HepG2 (cell line): ENCODE data around the gene GNG2. TPM values are rescaled to one million over a fixed set of nuclear protein-coding genes. Genes with fewer than 3 reads are reported as not detected.

Experiments used
- ATAC-seq: fragments of 200-7000 bp; cut with Tn5 transposase; 3 replicates; pipeline ENCODE4 v1.9.1; 2020; ENCODE audit warnings: mild to moderate bottlenecking, moderate library complexity
- BruUV-seq: library from RNA; stranded (reverse); fragments of 400-500 nt; replicated peaks from 2 replicates; lab custom pipeline; 2021; lab: Mats Ljungman, UMichigan
- CTCF ChIA-PET: fragments of 300-600 bp; formaldehyde crosslinking; extraction: SDS; loops from one replicate; lab custom pipeline; 2021; ENCODE audit warnings: low total read pairs, inconsistent platforms, low intra/inter-chr PET ratio; lab: Yijun Ruan, JAX
- POLR2A ChIA-PET: fragments of 350-600 bp; sonication (Branson Sonifier 250); formaldehyde crosslinking; loops from one replicate; lab custom pipeline; 2020; ENCODE audit warnings: antibody characterized with exemption, inconsistent platforms; lab: Yijun Ruan, JAX
- DNase-seq: peaks from one replicate; pipeline ENCODE4 v3.0.0-alpha.2; 2015; ENCODE audit warnings: low spot score
- FAIRE-seq: peaks from 3 replicates; lab custom pipeline; 2011; peaks lifted over from hg19 to GRCh38; lab: Jason Lieb, UNC
- H2AFZ ChIP-seq: one replicate; pipeline ENCODE4 v1.6.1; 2011; ENCODE audit warnings: low read length, inconsistent platforms
- H3K27ac ChIP-seq: fragments of 300-600 bp; 3 replicates; pipeline ENCODE4 v1.8.0; 2011; ENCODE audit warnings: mixed run types, mild to moderate bottlenecking, mixed read lengths, low read length, inconsistent platforms; ENCODE audit not compliant: insufficient read depth; ENCODE audit errors: extremely low read length
- H3K27me3 ChIP-seq, 2 experiments: fragments of 200-600 bp in 1 of 2; 2 replicates in 1 of 2; 3 replicates in 1 of 2; pipeline versions ENCODE4 v1.6.0 to v1.8.0; 2011; ENCODE audit warnings: low read length in 2 of 2, mild to moderate bottlenecking in 2 of 2, moderate library complexity in 2 of 2, inconsistent platforms in 1 of 2; ENCODE audit not compliant: insufficient read depth in 2 of 2, control insufficient read depth in 1 of 2
- H3K36me3 ChIP-seq, 2 experiments: fragments of 200-600 bp in 1 of 2; replicated peaks in 1 of 2; 2 replicates in 1 of 2; 3 replicates in 1 of 2; pipeline versions ENCODE4 v1.5.1 to v1.8.0; 2011; ENCODE audit warnings: low read length in 2 of 2, inconsistent platforms in 1 of 2; ENCODE audit not compliant: insufficient read depth in 2 of 2, control insufficient read depth in 1 of 2
- H3K4me1 ChIP-seq: 2 replicates; pipeline ENCODE4 v1.5.1; 2012; ENCODE audit warnings: low read length, inconsistent platforms; ENCODE audit not compliant: insufficient read depth
- H3K4me2 ChIP-seq: 2 replicates; pipeline ENCODE4 v1.6.0; 2011; ENCODE audit warnings: low read depth, low read length, inconsistent platforms
- H3K4me3 ChIP-seq, 3 experiments: fragments of 200-600 bp in 1 of 3; sonication (generic), shearing (Covaris generic) in 1 of 3; replicated peaks in 1 of 3; 2 replicates each; pipeline ENCODE4 v1.5.1; 2011 to 2016; ENCODE audit warnings: low read length in 3 of 3, inconsistent platforms in 2 of 3, low read depth in 2 of 3, mild to moderate bottlenecking in 2 of 3, control low read depth in 1 of 3, mixed read lengths in 1 of 3; ENCODE audit not compliant: insufficient read depth in 1 of 3
- H3K79me2 ChIP-seq: one replicate; pipeline ENCODE4 v1.6.1; 2011; ENCODE audit warnings: low read length, inconsistent platforms; ENCODE audit not compliant: insufficient read depth
- H3K9ac ChIP-seq: 2 replicates; pipeline ENCODE4 v1.6.0; 2011; ENCODE audit warnings: mild to moderate bottlenecking, low read depth, low read length, inconsistent platforms; ENCODE audit not compliant: insufficient read depth
- H3K9me3 ChIP-seq: 2 replicates; pipeline ENCODE4 v1.5.1; 2012; ENCODE audit warnings: mild to moderate bottlenecking, low read length
- H4K20me1 ChIP-seq: 2 replicates; pipeline ENCODE4 v1.6.0; 2011; ENCODE audit warnings: inconsistent platforms, mild to moderate bottlenecking, low read length, moderate library complexity; ENCODE audit not compliant: insufficient read depth
- HDAC2 ChIP-seq: sonication (generic); formaldehyde crosslinking; IDR thresholded peaks from 2 replicates; pipeline ENCODE4 v1.4.0; 2020; ENCODE audit warnings: missing genetic modification reagents
- KIAA2018 ChIP-seq: sonication (generic); formaldehyde crosslinking; IDR thresholded peaks from 2 replicates; pipeline ENCODE4 v1.5.0; 2020; ENCODE audit warnings: mild to moderate bottlenecking, missing genetic modification reagents, borderline replicate concordance
- MATR3 ChIP-seq: sonication (generic); formaldehyde crosslinking; IDR thresholded peaks from 2 replicates; pipeline ENCODE4 v1.4.0; 2020; ENCODE audit warnings: missing genetic modification reagents
- MAX ChIP-seq: IDR thresholded peaks from 2 replicates; pipeline ENCODE4 v1.6.1; 2012; ENCODE audit warnings: inconsistent platforms
- MBNL3 ChIP-seq: fragments of 250-450 bp; sonication (Bioruptor Pico); conservative IDR thresholded peaks from 2 replicates; pipeline ENCODE4 v1.8.0; 2022; ENCODE audit warnings: mild to moderate bottlenecking, inconsistent platforms
- MLXIP ChIP-seq: sonication (generic); formaldehyde crosslinking; IDR thresholded peaks from 2 replicates; pipeline ENCODE4 v1.9.0; 2021; ENCODE audit warnings: missing genetic modification reagents, borderline replicate concordance
- RCOR2 ChIP-seq: IDR thresholded peaks from 2 replicates; pipeline ENCODE4 v1.6.1; 2016; ENCODE audit warnings: missing biosample characterization, missing genetic modification reagents
- ZBTB14 ChIP-seq: sonication (generic); formaldehyde crosslinking; IDR thresholded peaks from 2 replicates; pipeline ENCODE4 v1.4.0; 2020; ENCODE audit warnings: missing genetic modification reagents
- ZNF180 ChIP-seq: sonication (generic); formaldehyde crosslinking; IDR thresholded peaks from 2 replicates; pipeline ENCODE4 v1.4.0; 2020; ENCODE audit warnings: low read depth, missing genetic modification reagents, borderline replicate concordance
- ZNF605 ChIP-seq: sonication (generic); formaldehyde crosslinking; IDR thresholded peaks from 2 replicates; pipeline ENCODE4 v1.8.0; 2022; ENCODE audit warnings: mild to moderate bottlenecking, missing genetic modification reagents
- WGBS: methylation state at CpG from one replicate; pipeline ENCODE4 v1.1.6; 2017; ENCODE audit warnings: low lambda C conversion rate; 5-methylcytosine and 5-hydroxymethylcytosine counted together
- in situ Hi-C: cut with HindIII; loops from 2 replicates; pipeline ENCODE4 v1.10.0; 2017; ENCODE audit warnings: low pct_unique_long_range_greater_than_20kb; ENCODE audit not compliant: extremely low pct_ligation_motif_present
- intact Hi-C: fragments of 100-400 bp; cut with micrococcal nuclease; formaldehyde crosslinking; loops from one replicate; pipeline ENCODE4 v1.10.0; 2022; ENCODE audit not compliant: unreplicated experiment
- polyA plus RNA-seq, 8 experiments: library from polyadenylated mRNA; depleted of rRNA in 3 of 8; stranded (reverse) in 7 of 8; unstranded in 1 of 8; fragments of >200 nt; fragmentation: Illumina TruSeq in 4 of 8; extraction: Trizol in 4 of 8; gene quantifications; 2 replicates each; pipeline versions ENCODE4 v1.2.1 to v1.2.3, GENCODE V29; 2011 to 2016; ENCODE audit warnings: low read depth in 4 of 8, missing spikeins in 1 of 8, mixed read lengths in 1 of 8; ENCODE audit not compliant: insufficient read depth in 1 of 8
- total RNA-seq, 5 experiments: library from RNA; depleted of rRNA; stranded (reverse); fragments of >200 nt; fragmentation: Illumina TruSeq; extraction: Trizol; gene quantifications; 2 replicates each; pipeline ENCODE4 v1.2.3, GENCODE V29; 2016; ENCODE audit warnings: low read depth in 1 of 5

The GNG2 gene
- total and polyA plus RNA-seq, 2 of the 13 experiments (the other 11 are each of a cell fraction or from before 2014, with no cell fraction given), result not detected

- ATAC-seq, result no peak
- no peak overlapping the region for H2AFZ ChIP-seq
- TF ChIP-seq ZNF180 (CRISPR knock-in tag) (no peak), KIAA2018 (CRISPR knock-in tag) (no peak), RCOR2 (CRISPR knock-in tag) (no peak), MLXIP (CRISPR knock-in tag) (no peak), ZNF605 (CRISPR knock-in tag) (no peak), ZBTB14 (CRISPR knock-in tag) (no peak), MBNL3 (CRISPR knock-in tag) (no peak), MAX (no peak), MATR3 (no peak), HDAC2 (CRISPR knock-in tag) (no peak)
- intact Hi-C loops (no loop called here), in situ Hi-C loops (no loop called here)
- no peaks in the 10 kb centered on the region for H3K9me3 ChIP-seq
- ChIA-PET POLR2A (no interaction called here), CTCF (no interaction called here)
- 29% methylated on average over 10 of the region's 10 CpGs for WGBS
- no peak overlapping the region for H3K9ac ChIP-seq
- no peaks in the 10 kb centered on the region for H3K4me1 ChIP-seq
- peaks cover 0 to 5% of the 10 kb centered on the region in 2 experiments; a peak in 1 of 5 replicates for H3K27me3 ChIP-seq
- H4K20me1 ChIP-seq, result no peaks in the 10 kb centered on the region
- no peak for FAIRE-seq
- no peak overlapping the region for H3K4me2 ChIP-seq
- no peak overlapping the region for H3K27ac ChIP-seq
- no peak overlapping the region for H3K4me3 ChIP-seq
- H3K79me2 ChIP-seq, result no peaks in the 10 kb centered on the region
- no TSS peak for BruUV-seq
- no peaks in the 10 kb centered on the region for H3K36me3 ChIP-seq
- DNase-seq, result no peak
These were observed 79.4 kb downstream of the GNG2 start for GRCh38 chr14:51939755-51940301.
